OCI-LY7 (cell line): ENCODE results near the gene OSBPL6.

Experiments used
- CTCF ChIP-seq: fragments of 200-600 bp; sonication (generic); conservative IDR thresholded peaks from 2 replicates; pipeline ENCODE4 v1.5.1; 2014; ENCODE audit warnings: mild to moderate bottlenecking, antibody characterized with exemption, low read length, moderate library complexity, mixed read lengths
- EZH2phosphoT487 ChIP-seq: fragments of 200-600 bp; sonication (generic); IDR thresholded peaks from 2 replicates; pipeline ENCODE4 v1.6.1; 2018; ENCODE audit warnings: low read depth, borderline replicate concordance, mild to moderate bottlenecking, mixed run types, antibody characterized with exemption, low read length, moderate library complexity, mixed read lengths

- no peak for TF ChIP-seq CTCF
- TF ChIP-seq EZH2phosphoT487, result no peak
These were observed 256.6 kb downstream of the OSBPL6 start, which contains the start of the genes PJVK and PRKRA for GRCh38 chr2:178450774-178451525.
